WTC11 (cell line): ENCODE results near the gene HLCS. TPM values are rescaled to one million over a fixed set of nuclear protein-coding genes. Genes with fewer than 3 reads are reported as not detected.

ENCODE experiments used
- ATAC-seq: fragments of 200-7000 bp; cut with Tn5 transposase; 2 replicates; pipeline ENCODE4 v1.10.0; 2021; ENCODE audit warnings: mild to moderate bottlenecking, moderate library complexity
- CTCF ChIA-PET: fragments of 300-600 bp; sonication (Branson Sonifier 250); formaldehyde crosslinking; loops from one replicate; lab custom pipeline; 2021; ENCODE audit warnings: antibody characterized with exemption; lab: Charles Lee
- POLR2A ChIA-PET: fragments of 350-600 bp; sonication (Branson Sonifier 250); formaldehyde crosslinking; loops from one replicate; lab custom pipeline; 2021; ENCODE audit warnings: antibody characterized with exemption; lab: Charles Lee
- DNase-seq: peaks from one replicate; pipeline ENCODE4 v3.0.0; 2021; ENCODE audit warnings: low spot score
- H3K27ac Mint-ChIP-seq: 2 replicates; pipeline ENCODE4 v1.8.0; 2021; ENCODE audit warnings: mixed read lengths
- H3K27me3 Mint-ChIP-seq: 2 replicates; pipeline ENCODE4 v1.8.0; 2021; ENCODE audit warnings: low read depth, mild to moderate bottlenecking, moderate library complexity, mixed read lengths
- H3K36me3 Mint-ChIP-seq: 2 replicates; pipeline ENCODE4 v1.8.0; 2021; ENCODE audit warnings: mixed read lengths
- H3K4me1 Mint-ChIP-seq: 2 replicates; pipeline ENCODE4 v1.8.0; 2022; ENCODE audit warnings: mixed read lengths
- H3K4me3 Mint-ChIP-seq: 2 replicates; pipeline ENCODE4 v1.8.0; 2021; ENCODE audit warnings: mild to moderate bottlenecking, moderate library complexity, mixed read lengths
- H3K9me3 Mint-ChIP-seq: 2 replicates; pipeline ENCODE4 v1.8.0; 2021; ENCODE audit warnings: mixed read lengths
- AFF4 ChIP-seq: sonication (generic); formaldehyde crosslinking; IDR thresholded peaks from 2 replicates; pipeline ENCODE4 v1.8.1; 2023; ENCODE audit warnings: mild to moderate bottlenecking, missing genetic modification reagents, borderline replicate concordance
- AR ChIP-seq: fragments of 250-450 bp; sonication (Bioruptor Pico); IDR thresholded peaks from 2 replicates; pipeline ENCODE4 v1.9.0; 2021; ENCODE audit warnings: mild to moderate bottlenecking
- ATF1 ChIP-seq: sonication (generic); formaldehyde crosslinking; IDR thresholded peaks from 2 replicates; pipeline ENCODE4 v1.8.1; 2023; ENCODE audit warnings: mild to moderate bottlenecking, moderate library complexity, missing genetic modification reagents
- CBFB ChIP-seq: sonication (generic); formaldehyde crosslinking; IDR thresholded peaks from 2 replicates; pipeline ENCODE4 v1.8.1; 2022; ENCODE audit warnings: mild to moderate bottlenecking, low read depth, missing genetic modification reagents
- ESRRA ChIP-seq: sonication (generic); formaldehyde crosslinking; IDR thresholded peaks from 2 replicates; pipeline ENCODE4 v1.8.1; 2022; ENCODE audit warnings: mild to moderate bottlenecking, missing genetic modification reagents, borderline replicate concordance
- GABPB1 ChIP-seq: sonication (generic); formaldehyde crosslinking; IDR thresholded peaks from 2 replicates; pipeline ENCODE4 v1.8.1; 2023; ENCODE audit warnings: mild to moderate bottlenecking, missing genetic modification reagents
- GRHL2 ChIP-seq: fragments of 250-450 bp; sonication (Bioruptor Pico); IDR thresholded peaks from 2 replicates; pipeline ENCODE4 v1.8.0; 2022; ENCODE audit warnings: mild to moderate bottlenecking, moderate library complexity; ENCODE audit not compliant: insufficient replicate concordance, severe bottlenecking
- HMGA2 ChIP-seq: fragments of 250-450 bp; sonication (Bioruptor Pico); IDR thresholded peaks from 2 replicates; pipeline ENCODE4 v1.4.0; 2021; ENCODE audit warnings: mild to moderate bottlenecking, moderate library complexity
- IRF1 ChIP-seq: sonication (generic); formaldehyde crosslinking; IDR thresholded peaks from 2 replicates; pipeline ENCODE4 v1.8.0; 2023; ENCODE audit warnings: missing genetic modification reagents
- IRF2 ChIP-seq: sonication (generic); formaldehyde crosslinking; IDR thresholded peaks from 2 replicates; pipeline ENCODE4 v1.8.0; 2022; ENCODE audit warnings: low read depth, missing genetic modification reagents, borderline replicate concordance
- MAX ChIP-seq: sonication (generic); formaldehyde crosslinking; IDR thresholded peaks from 2 replicates; pipeline ENCODE4 v1.8.0; 2022; ENCODE audit warnings: mild to moderate bottlenecking, missing genetic modification reagents
- NFE2L1 ChIP-seq: sonication (generic); formaldehyde crosslinking; IDR thresholded peaks from 2 replicates; pipeline ENCODE4 v1.8.1; 2023; ENCODE audit warnings: missing genetic modification reagents
- NR3C1 ChIP-seq: sonication (generic); formaldehyde crosslinking; conservative IDR thresholded peaks from 2 replicates; pipeline ENCODE4 v1.8.1; 2023; ENCODE audit warnings: low read depth, mild to moderate bottlenecking, missing genetic modification reagents
- RORB ChIP-seq: fragments of 250-450 bp; sonication (Bioruptor Pico); IDR thresholded peaks from 2 replicates; pipeline ENCODE4 v1.9.0; 2021; ENCODE audit warnings: mild to moderate bottlenecking
- STAT6 ChIP-seq: sonication (generic); formaldehyde crosslinking; conservative IDR thresholded peaks from 2 replicates; pipeline ENCODE4 v1.8.1; 2023; ENCODE audit warnings: mild to moderate bottlenecking, low read depth, missing genetic modification reagents, moderate library complexity
- ZNF121 ChIP-seq: sonication (generic); formaldehyde crosslinking; IDR thresholded peaks from 2 replicates; pipeline ENCODE4 v1.8.0; 2023; ENCODE audit warnings: missing genetic modification reagents
- ZNF281 ChIP-seq: sonication (generic); formaldehyde crosslinking; IDR thresholded peaks from 2 replicates; pipeline ENCODE4 v1.8.0; 2023; ENCODE audit warnings: mild to moderate bottlenecking, missing genetic modification reagents
- total RNA-seq: library from RNA; stranded (reverse); gene quantifications from 3 replicates; pipeline ENCODE4 v1.2.3, GENCODE V29; 2021

HLCS gene
- total RNA-seq, 1 experiment from 2014 or later = 9.3 TPM

- no peak for TF ChIP-seq AR (CRISPR knock-in tag)
- TF ChIP-seq, all 79 proteins: peak for 0
Observed at GRCh38 chr21:36767096-36767495, 199.4 kb downstream of the HLCS start (continued).

GRCh38 chr21:36766511-36766910 lies 200.0 kb downstream of the HLCS start:
- ATAC-seq (no peak), DNase-seq (no peak)
- no peak overlapping the region for H3K27ac Mint-ChIP-seq
- no peak for TF ChIP-seq IRF1 (CRISPR knock-in tag)
- H3K4me1 Mint-ChIP-seq = 0 out of 2 replicates have a peak, but pooled peaks cover 7% of the 10 kb centered on the region
- ChIA-PET CTCF (no interaction called here), POLR2A (no interaction called here)
- no peaks in the 10 kb centered on the region for H3K9me3 Mint-ChIP-seq
- H3K4me3 Mint-ChIP-seq = no peak overlapping the region
- no peaks in the 10 kb centered on the region for H3K27me3 Mint-ChIP-seq
- no peaks in the 10 kb centered on the region for H3K36me3 Mint-ChIP-seq

GRCh38 chr21:36765229-36765628 lies 201.2 kb downstream of the HLCS start:
- 0 out of 2 replicates have a peak, but pooled peaks cover 7% of the 10 kb centered on the region for H3K4me1 Mint-ChIP-seq
- ChIA-PET CTCF (no interaction called here), POLR2A (no interaction called here)
- H3K36me3 Mint-ChIP-seq = no peaks in the 10 kb centered on the region
- H3K9me3 Mint-ChIP-seq = no peaks in the 10 kb centered on the region
- TF ChIP-seq ATF1 (CRISPR knock-in tag) (no peak), CBFB (CRISPR knock-in tag) (no peak), MAX (CRISPR knock-in tag) (no peak), STAT6 (CRISPR knock-in tag) (no peak), AFF4 (CRISPR knock-in tag) (no peak), ZNF281 (CRISPR knock-in tag) (no peak), GRHL2 (CRISPR knock-in tag) (no peak), IRF2 (CRISPR knock-in tag) (no peak), ESRRA (CRISPR knock-in tag) (no peak), GABPB1 (CRISPR knock-in tag) (no peak), RORB (CRISPR knock-in tag) (no peak), HMGA2 (CRISPR knock-in tag) (no peak), NFE2L1 (CRISPR knock-in tag) (no peak), NR3C1 (no peak), ZNF121 (CRISPR knock-in tag) (no peak)
- DNase-seq = no peak
- no peak for ATAC-seq
- H3K4me3 Mint-ChIP-seq = no peak overlapping the region
- no peaks in the 10 kb centered on the region for H3K27me3 Mint-ChIP-seq
- H3K27ac Mint-ChIP-seq = no peak overlapping the region
